H1 (cell line): ENCODE results near the gene ITGB5. TPM values are rescaled to one million over a fixed set of nuclear protein-coding genes. Genes with fewer than 3 reads are reported as not detected.

Experiments
- CTCF ChIA-PET: fragments of 300-600 bp; sonication (Branson Sonifier 250); formaldehyde crosslinking; loops from one replicate; lab custom pipeline; 2021; ENCODE audit not compliant: partially characterized antibody; lab: Charles Lee
- POLR2A ChIA-PET: fragments of 300-600 bp; sonication (Branson Sonifier 250); formaldehyde crosslinking; loops from one replicate; lab custom pipeline; 2021; ENCODE audit warnings: inconsistent platforms; ENCODE audit not compliant: partially characterized antibody; lab: Charles Lee
- DNase-seq, 2 experiments: peaks; one replicate each; pipeline versions ENCODE4 v3.0.0 to v3.0.0-alpha.2; 2010 to 2022; ENCODE audit warnings: low spot score in 2 of 2, low read depth in 1 of 2, mixed read lengths in 1 of 2
- FAIRE-seq: peaks from 2 replicates; lab custom pipeline; 2011; peaks lifted over from hg19 to GRCh38; lab: Jason Lieb, UNC
- H2AFZ ChIP-seq: 2 replicates; pipeline ENCODE4 v1.8.1; 2012; ENCODE audit warnings: low read length, inconsistent platforms
- H2AK5ac ChIP-seq: 2 replicates; pipeline ENCODE4 v1.6.1; 2013; ENCODE audit warnings: low read depth, low read length
- H2BK120ac ChIP-seq: replicated peaks from 2 replicates; pipeline ENCODE3; 2013; ENCODE audit warnings: low read depth, low read length, inconsistent platforms
- H2BK12ac ChIP-seq: 2 replicates; pipeline ENCODE4 v1.6.1; 2013; ENCODE audit warnings: low read depth, low read length
- H2BK15ac ChIP-seq: 2 replicates; pipeline ENCODE4 v1.6.1; 2013; ENCODE audit warnings: low read length
- H2BK20ac ChIP-seq: 2 replicates; pipeline ENCODE4 v1.6.1; 2013; ENCODE audit warnings: low read length
- H2BK5ac ChIP-seq: 2 replicates; pipeline ENCODE4 v1.6.1; 2013; ENCODE audit warnings: low read depth, low read length
- H3K14ac ChIP-seq: 2 replicates; pipeline ENCODE4 v1.6.1; 2013; ENCODE audit warnings: inconsistent platforms; ENCODE audit not compliant: insufficient read length
- H3K18ac ChIP-seq: 2 replicates; pipeline ENCODE4 v1.6.1; 2013; ENCODE audit warnings: low read length; ENCODE audit errors: extremely low read depth
- H3K23ac ChIP-seq: 2 replicates; pipeline ENCODE4 v1.6.1; 2013; ENCODE audit warnings: inconsistent platforms; ENCODE audit not compliant: insufficient read length
- H3K23me2 ChIP-seq: 2 replicates; pipeline ENCODE4 v1.6.1; 2013; ENCODE audit warnings: low read depth, low read length
- H3K27ac ChIP-seq: 2 replicates; pipeline ENCODE4 v1.6.1; 2011; ENCODE audit warnings: low read depth, low read length, inconsistent platforms
- H3K27me3 ChIP-seq, 4 experiments: replicated peaks in 1 of 4; 1 replicate in 1 of 4; 2 replicates in 3 of 4; pipeline versions ENCODE4 v1.6.1 to v1.8.1; 2011 to 2013; ENCODE audit warnings: low read length in 3 of 4, mild to moderate bottlenecking in 3 of 4, inconsistent platforms in 2 of 4, mixed read lengths in 2 of 4, moderate library complexity in 1 of 4; ENCODE audit not compliant: control insufficient read depth in 3 of 4, insufficient read depth in 3 of 4; ENCODE audit errors: extremely low read depth in 1 of 4
- H3K36me3 ChIP-seq, 4 experiments: 2 replicates each; pipeline versions ENCODE4 v1.6.1 to v1.8.1; 2011 to 2013; ENCODE audit warnings: mild to moderate bottlenecking in 4 of 4, low read length in 3 of 4, moderate library complexity in 2 of 4, control low read depth in 1 of 4, inconsistent platforms in 1 of 4; ENCODE audit not compliant: insufficient read depth in 4 of 4, control insufficient read depth in 2 of 4
- H3K4ac ChIP-seq: replicated peaks from 2 replicates; pipeline ENCODE3; 2013; ENCODE audit warnings: low read length, low read depth, mixed read lengths, inconsistent platforms; ENCODE audit not compliant: insufficient read length
- H3K4me1 ChIP-seq, 4 experiments: replicated peaks in 1 of 4; 1 replicate in 1 of 4; 2 replicates in 3 of 4; pipeline versions ENCODE4 v1.6.1 to v1.8.1; 2011 to 2013; ENCODE audit warnings: low read length in 3 of 4, inconsistent platforms in 2 of 4, mixed read lengths in 1 of 4; ENCODE audit not compliant: insufficient read depth in 4 of 4, control insufficient read depth in 3 of 4
- H3K4me2 ChIP-seq, 2 experiments: 2 replicates each; pipeline versions ENCODE4 v1.6.1 to v1.8.1; 2011 to 2013; ENCODE audit warnings: low read depth in 2 of 2, low read length in 2 of 2, control low read depth in 1 of 2, inconsistent platforms in 1 of 2, mild to moderate bottlenecking in 1 of 2; ENCODE audit not compliant: insufficient read depth in 1 of 2
- H3K4me3 ChIP-seq, 4 experiments: fragments of 200-600, 300-600 bp in 1 of 4; sonication (generic), shearing (Covaris generic), sonication (Bioruptor Twin) in 1 of 4; 2 replicates each; pipeline versions ENCODE4 v1.5.1 to v1.8.1; 2011 to 2016; ENCODE audit warnings: low read length in 4 of 4, low read depth in 3 of 4, control low read depth in 2 of 4, inconsistent platforms in 2 of 4, mild to moderate bottlenecking in 2 of 4, mixed read lengths in 1 of 4, moderate library complexity in 1 of 4; ENCODE audit not compliant: insufficient read depth in 2 of 4; ENCODE audit errors: extremely low read depth in 1 of 4
- H3K56ac ChIP-seq: replicated peaks from 2 replicates; pipeline ENCODE3; 2013; ENCODE audit warnings: low read depth, mild to moderate bottlenecking, mixed read lengths, low read length, inconsistent platforms; ENCODE audit not compliant: insufficient read length
- H3K79me1 ChIP-seq: 2 replicates; pipeline ENCODE4 v1.6.1; 2013; ENCODE audit warnings: low read depth, low read length, control low read depth
- H3K79me2 ChIP-seq, 2 experiments: 2 replicates each; pipeline versions ENCODE4 v1.6.1 to v1.8.1; 2012 to 2013; ENCODE audit warnings: low read length in 2 of 2, mild to moderate bottlenecking in 2 of 2, inconsistent platforms in 1 of 2; ENCODE audit not compliant: insufficient read depth in 2 of 2, control insufficient read depth in 1 of 2
- H3K9ac ChIP-seq, 4 experiments: replicated peaks in 1 of 4; 1 replicate in 1 of 4; 2 replicates in 3 of 4; pipeline versions ENCODE4 v1.6.1 to v1.8.1; 2011 to 2013; ENCODE audit warnings: low read depth in 3 of 4, low read length in 3 of 4, control low read depth in 2 of 4, mild to moderate bottlenecking in 2 of 4, moderate library complexity in 2 of 4, inconsistent platforms in 1 of 4; ENCODE audit errors: extremely low read depth in 1 of 4
- H3K9me3 ChIP-seq, 2 experiments: 2 replicates each; pipeline versions ENCODE4 v1.6.1 to v1.8.1; 2012 to 2013; ENCODE audit warnings: mild to moderate bottlenecking in 2 of 2, moderate library complexity in 2 of 2, control low read depth in 1 of 2, inconsistent platforms in 1 of 2, low read depth in 1 of 2, low read length in 1 of 2, mixed read lengths in 1 of 2; ENCODE audit not compliant: insufficient read depth in 2 of 2
- H4K20me1 ChIP-seq, 2 experiments: replicated peaks in 1 of 2; 2 replicates each; pipeline versions ENCODE3 to v1.8.1; 2011 to 2013; ENCODE audit warnings: inconsistent platforms in 2 of 2, low read length in 2 of 2, mild to moderate bottlenecking in 1 of 2; ENCODE audit not compliant: insufficient read depth in 2 of 2, control insufficient read depth in 1 of 2
- H4K5ac ChIP-seq: 2 replicates; pipeline ENCODE4 v1.6.1; 2013; ENCODE audit warnings: low read length, low read depth, mixed read lengths, inconsistent platforms; ENCODE audit not compliant: insufficient read length
- H4K8ac ChIP-seq: 2 replicates; pipeline ENCODE4 v1.8.0; 2013; ENCODE audit warnings: mild to moderate bottlenecking, moderate library complexity, low read length, inconsistent platforms; ENCODE audit not compliant: insufficient read depth; ENCODE audit errors: extremely low read depth
- H4K91ac ChIP-seq: replicated peaks from 2 replicates; pipeline ENCODE3; 2013; ENCODE audit warnings: low read length, mixed read lengths, inconsistent platforms; ENCODE audit not compliant: insufficient read length
- ATF2 ChIP-seq: IDR thresholded peaks from 2 replicates; pipeline ENCODE4 v1.6.1; 2012; ENCODE audit warnings: low read length, inconsistent platforms
- BRCA1 ChIP-seq: IDR thresholded peaks from 2 replicates; pipeline ENCODE4 v1.6.1; 2012; ENCODE audit warnings: low read depth, low read length, improper control_type of control experiment
- CHD2 ChIP-seq: IDR thresholded peaks from 2 replicates; pipeline ENCODE4 v1.6.1; 2012; ENCODE audit warnings: low read length, improper control_type of control experiment
- CTBP2 ChIP-seq: IDR thresholded peaks from 2 replicates; pipeline ENCODE4 v1.7.0; 2011; ENCODE audit warnings: borderline replicate concordance, mild to moderate bottlenecking, moderate library complexity, mixed read lengths, low read length; ENCODE audit not compliant: insufficient read depth, insufficient read length
- EP300 ChIP-seq, 2 experiments: IDR thresholded peaks; 1 replicate in 1 of 2; 2 replicates in 1 of 2; pipeline ENCODE4 v1.6.1; 2011 to 2012; ENCODE audit warnings: low read depth in 2 of 2, low read length in 2 of 2, mild to moderate bottlenecking in 2 of 2, borderline replicate concordance in 1 of 2, inconsistent platforms in 1 of 2, moderate library complexity in 1 of 2
- KDM1A ChIP-seq: fragments of 200-600, 300-600 bp; sonication (generic); IDR thresholded peaks from 2 replicates; pipeline ENCODE4 v1.7.1; 2016; ENCODE audit warnings: mild to moderate bottlenecking, low read length, borderline replicate concordance
- POLR2A ChIP-seq, 2 experiments: IDR thresholded peaks; 1 replicate in 1 of 2; 2 replicates in 1 of 2; pipeline ENCODE4 v1.6.1; 2011; ENCODE audit warnings: low read depth in 2 of 2, low read length in 2 of 2, mild to moderate bottlenecking in 2 of 2; ENCODE audit errors: control extremely low read depth in 1 of 2
- SIX5 ChIP-seq: IDR thresholded peaks from 2 replicates; pipeline ENCODE4 v1.6.1; 2011; ENCODE audit warnings: mild to moderate bottlenecking, low read depth, low read length
- SP1 ChIP-seq: IDR thresholded peaks from 2 replicates; pipeline ENCODE4 v1.6.1; 2011; ENCODE audit warnings: low read depth, low read length
- SP4 ChIP-seq: IDR thresholded peaks from 2 replicates; pipeline ENCODE4 v1.6.1; 2012; ENCODE audit warnings: low read length, inconsistent platforms
- TBP ChIP-seq: IDR thresholded peaks from 2 replicates; pipeline ENCODE4 v1.6.1; 2011; ENCODE audit warnings: low read depth, low read length, improper control_type of control experiment
- TCF12 ChIP-seq: IDR thresholded peaks from 2 replicates; pipeline ENCODE4 v1.6.1; 2011; ENCODE audit warnings: low read depth, mild to moderate bottlenecking, low read length
- YY1 ChIP-seq: IDR thresholded peaks from 2 replicates; pipeline ENCODE4 v1.6.1; 2011; ENCODE audit warnings: low read depth, mild to moderate bottlenecking, low read length
- WGBS, 2 experiments: shearing (Covaris generic) in 1 of 2; methylation state at CpG; one replicate each; pipeline versions ENCODE4 v1.1.6 to v1.1.7; 2013 to 2015; ENCODE audit warnings: low lambda C conversion rate in 2 of 2, mixed read lengths in 2 of 2, inconsistent platforms in 1 of 2, low coverage in 1 of 2, missing lambda C conversion rate in 1 of 2; ENCODE audit not compliant: insufficient replicate concordance in 2 of 2, insufficient coverage in 1 of 2, insufficient read length in 1 of 2; ENCODE audit errors: extremely low coverage in 1 of 2, missing lambda C conversion rate in 1 of 2; 5-methylcytosine and 5-hydroxymethylcytosine counted together
- polyA plus RNA-seq, 7 experiments: library from polyadenylated mRNA; depleted of rRNA in 3 of 7; stranded (reverse) in 5 of 7; unstranded in 2 of 7; fragments of >200 nt in 5 of 7; fragments of 200-250 nt in 2 of 7; gene quantifications; 1 replicate in 5 of 7; 2 replicates in 1 of 7; 4 replicates in 1 of 7; pipeline versions ENCODE4 v1.2.1 to v1.2.3, GENCODE V29; 2011 to 2013; ENCODE audit warnings: missing spikeins in 2 of 7, mixed read lengths in 2 of 7
- total RNA-seq: library from RNA; stranded (reverse); fragmentation: NEBNext Ultra II Directional; extraction: Animal tissue kit (Norgen Biotek cat#: 25700); gene quantifications from 2 replicates; pipeline ENCODE4 v1.2.1, GENCODE V29; 2021

Gene ITGB5
- total and polyA plus RNA-seq, 2 of the 8 experiments (the other 6 are each of a cell fraction or from before 2014, with no cell fraction given), result 101 to 268 TPM

DNA sequence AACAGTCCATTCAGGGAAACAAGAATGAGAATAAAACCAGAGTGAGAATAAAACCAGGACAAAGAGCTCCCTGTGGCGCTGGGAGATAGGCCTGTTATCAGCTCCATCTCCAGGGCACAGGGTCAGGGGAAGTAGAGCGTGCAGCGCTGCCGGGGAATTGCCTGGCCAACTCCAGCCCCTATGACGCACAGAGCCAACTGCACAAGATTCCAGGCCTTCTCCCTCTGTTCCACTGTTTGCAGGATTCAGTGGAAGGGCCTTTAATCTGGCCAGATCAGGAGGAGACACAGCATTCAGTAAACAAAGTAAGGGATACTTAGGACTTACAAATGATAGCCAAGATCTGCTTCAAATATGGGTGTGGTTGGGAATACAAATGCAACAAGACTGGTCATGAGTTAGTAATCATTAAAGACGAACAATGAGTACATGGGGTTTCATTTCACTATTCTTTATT lies 49.4 kb downstream of the ITGB5 start:
- CTCF ChIA-PET, result interaction anchor here (0.9 kb wide), 2 partner anchors 9 to 64 kb away, joined by 3 read pairs; no protein-coding TSS in a partner anchor
- no peak overlapping the region for H4K8ac ChIP-seq
- no peak overlapping the region for H3K9ac ChIP-seq
- H3K27me3 ChIP-seq, result no peaks in the 10 kb centered on the region; a peak in 1 of 7 replicates
- no peak overlapping the region for H3K4me2 ChIP-seq
- H3K4ac ChIP-seq, result no peak overlapping the region
- H4K5ac ChIP-seq, result no peak overlapping the region
- no peak overlapping the region for H3K27ac ChIP-seq
- H3K79me2 ChIP-seq, result no peaks in the 10 kb centered on the region
- no peak overlapping the region for H2AFZ ChIP-seq
- FAIRE-seq, result no peak
- H3K23ac ChIP-seq, result no peak overlapping the region
- WGBS, 2 experiments, result 86% methylated on average over 6 of the region's 6 CpGs; no CpG with 5 or more reads in 1 of the 2 experiments
- H3K23me2 ChIP-seq, result no peaks in the 10 kb centered on the region
- H3K18ac ChIP-seq, result no peak overlapping the region
- H2BK15ac ChIP-seq, result no peak overlapping the region
- H2BK12ac ChIP-seq, result no peak overlapping the region
- H4K20me1 ChIP-seq, result no peaks in the 10 kb centered on the region
- POLR2A ChIA-PET, result interaction anchor here (1.0 kb wide), 1 partner anchor 7 kb away, joined by 3 read pairs; no protein-coding TSS in a partner anchor
- H3K4me1 ChIP-seq, result peaks cover 9 to 19% (median 12%) of the 10 kb centered on the region in 4 experiments
- H2BK20ac ChIP-seq, result no peak overlapping the region
- no peak overlapping the region for H3K56ac ChIP-seq
- no peak overlapping the region for H3K14ac ChIP-seq
- no peak overlapping the region for H2BK5ac ChIP-seq
- DNase-seq, result no peak
- no peak overlapping the region for H2BK120ac ChIP-seq
- no peak overlapping the region for H2AK5ac ChIP-seq
- H3K9me3 ChIP-seq, result no peaks in the 10 kb centered on the region
- peaks cover 0 to 17% (median 1%) of the 10 kb centered on the region in 4 experiments; a peak in 4 of 8 replicates for H3K36me3 ChIP-seq
- no peak overlapping the region for H4K91ac ChIP-seq
- H3K4me3 ChIP-seq, result no peak overlapping the region
- no peaks in the 10 kb centered on the region; the same call in 1 of the 2 replicates for H3K79me1 ChIP-seq
- TF ChIP-seq SP4 (no peak), KDM1A (no peak), EP300 (IDR thresholded peaks at IDR 0.05; ENCODE audit: borderline replicate concordance in 1 of 2, low read depth in 2 of 2, low read length in 2 of 2) (no peak), TBP (no peak), ATF2 (no peak), BRCA1 (no peak), SP1 (no peak), TCF12 (no peak), CTBP2 (no peak), CHD2 (no peak), SIX5 (no peak), POLR2A (IDR thresholded peaks at IDR 0.05; ENCODE audit: control extremely low read depth in 1 of 2, low read depth in 2 of 2, low read length in 2 of 2) (no peak), YY1 (no peak)
